Mesenchymal stem cell (in vitro differentiated cells and primary cell): ENCODE measurements around the gene EEF2.
A peak's percentile ranks its signal among the peaks of the same experiment; 100 is the strongest.
"Not testable (repeated sequence)": the region's sequence is repeated elsewhere in the genome, so short reads cannot be mapped to it uniquely, and the experiment has no call there.

Experiments used
- DNase-seq: peaks from one replicate; pipeline ENCODE4 v3.0.0-alpha.2; 2013
- H2AFZ ChIP-seq: one replicate; pipeline ENCODE4 v1.6.1; 2013; ENCODE audit warnings: low read depth, mild to moderate bottlenecking, control low read depth, inconsistent platforms, low read length, moderate library complexity
- H2AK5ac ChIP-seq: 2 replicates; pipeline ENCODE4 v1.6.1; 2013; ENCODE audit warnings: low read length, moderate library complexity, mild to moderate bottlenecking, inconsistent platforms; ENCODE audit not compliant: severe bottlenecking
- H2BK120ac ChIP-seq: one replicate; pipeline ENCODE4 v1.6.1; 2013; ENCODE audit warnings: low read depth, mild to moderate bottlenecking, inconsistent platforms, low read length, moderate library complexity
- H2BK12ac ChIP-seq, 2 experiments: one replicate each; pipeline ENCODE4 v1.6.1; 2013; ENCODE audit warnings: inconsistent platforms in 2 of 2, low read length in 2 of 2, mild to moderate bottlenecking in 2 of 2, moderate library complexity in 2 of 2, control low read depth in 1 of 2
- H2BK15ac ChIP-seq: one replicate; pipeline ENCODE4 v1.6.1; 2013; ENCODE audit warnings: mild to moderate bottlenecking, low read depth, inconsistent platforms; ENCODE audit not compliant: poor library complexity, severe bottlenecking
- H2BK5ac ChIP-seq: 2 replicates; pipeline ENCODE4 v1.6.1; 2013; ENCODE audit warnings: low read depth, mild to moderate bottlenecking, low read length, control low read depth, inconsistent platforms; ENCODE audit not compliant: poor library complexity, severe bottlenecking
- H3K14ac ChIP-seq, 2 experiments: one replicate each; pipeline ENCODE4 v1.6.1; 2013; ENCODE audit warnings: inconsistent platforms in 2 of 2, low read length in 2 of 2, control low read depth in 1 of 2, mild to moderate bottlenecking in 1 of 2, moderate library complexity in 1 of 2
- H3K18ac ChIP-seq, 2 experiments: one replicate each; pipeline ENCODE4 v1.6.1; 2013; ENCODE audit warnings: inconsistent platforms in 2 of 2, low read length in 2 of 2, control low read depth in 1 of 2, low read depth in 1 of 2, mild to moderate bottlenecking in 1 of 2
- H3K23ac ChIP-seq, 2 experiments: one replicate each; pipeline ENCODE4 v1.6.1; 2013; ENCODE audit warnings: inconsistent platforms in 2 of 2, low read length in 2 of 2, mild to moderate bottlenecking in 2 of 2, moderate library complexity in 2 of 2, control low read depth in 1 of 2
- H3K27ac ChIP-seq: 2 replicates; pipeline ENCODE4 v1.5.1; 2013; ENCODE audit warnings: mild to moderate bottlenecking, moderate library complexity, low read length, control low read depth, inconsistent platforms; ENCODE audit not compliant: poor library complexity, severe bottlenecking
- H3K27me3 ChIP-seq, 2 experiments: 2 replicates each; pipeline versions ENCODE4 v1.6.1 to v1.7.0; 2013; ENCODE audit warnings: low read length in 2 of 2, mild to moderate bottlenecking in 2 of 2, moderate library complexity in 2 of 2, control low read depth in 1 of 2, inconsistent platforms in 1 of 2; ENCODE audit not compliant: control insufficient read depth in 1 of 2, insufficient read depth in 1 of 2
- H3K36me3 ChIP-seq, 2 experiments: 2 replicates each; pipeline versions ENCODE4 v1.6.1 to v1.7.0; 2013; ENCODE audit warnings: low read length in 2 of 2, control low read depth in 1 of 2, inconsistent platforms in 1 of 2, low read depth in 1 of 2, mild to moderate bottlenecking in 1 of 2; ENCODE audit not compliant: insufficient read depth in 2 of 2, control insufficient read depth in 1 of 2
- H3K4ac ChIP-seq, 2 experiments: one replicate each; pipeline ENCODE4 v1.6.1; 2013; ENCODE audit warnings: inconsistent platforms in 2 of 2, low read length in 2 of 2, mild to moderate bottlenecking in 2 of 2, moderate library complexity in 2 of 2, control low read depth in 1 of 2, low read depth in 1 of 2
- H3K4me1 ChIP-seq: 2 replicates; pipeline ENCODE4 v1.6.1; 2013; ENCODE audit warnings: low read depth, low read length, control low read depth; ENCODE audit not compliant: control insufficient read depth, insufficient read depth
- H3K4me2 ChIP-seq: 2 replicates; pipeline ENCODE4 v1.6.1; 2013; ENCODE audit warnings: low read length, mild to moderate bottlenecking, inconsistent platforms; ENCODE audit not compliant: poor library complexity, severe bottlenecking
- H3K4me3 ChIP-seq, 2 experiments: 2 replicates each; pipeline versions ENCODE4 v1.5.1 to v1.7.0; 2013; ENCODE audit warnings: low read length in 2 of 2, mild to moderate bottlenecking in 2 of 2, control low read depth in 1 of 2, low read depth in 1 of 2; ENCODE audit not compliant: insufficient read depth in 1 of 2
- H3K79me1 ChIP-seq: replicated peaks from 2 replicates; pipeline ENCODE4 v1.6.1; 2013; ENCODE audit warnings: mild to moderate bottlenecking, control low read depth, low read length, inconsistent platforms; ENCODE audit not compliant: poor library complexity, severe bottlenecking
- H3K9ac ChIP-seq: 2 replicates; pipeline ENCODE4 v1.7.0; 2013; ENCODE audit warnings: mild to moderate bottlenecking, low read length, moderate library complexity
- H3K9me3 ChIP-seq: 2 replicates; pipeline ENCODE4 v1.7.0; 2013; ENCODE audit warnings: mild to moderate bottlenecking, low read length; ENCODE audit not compliant: control insufficient read depth
- H4K8ac ChIP-seq: one replicate; pipeline ENCODE4 v1.6.1; 2013; ENCODE audit warnings: inconsistent platforms, mild to moderate bottlenecking, low read length, moderate library complexity
- H4K91ac ChIP-seq: one replicate; pipeline ENCODE4 v1.6.1; 2013; ENCODE audit warnings: mild to moderate bottlenecking, low read length, inconsistent platforms
- WGBS: methylation state at CpG from one replicate; pipeline ENCODE4 v1.1.7; 2013; ENCODE audit warnings: mixed read lengths; 5-methylcytosine and 5-hydroxymethylcytosine counted together

Gene EEF2

DNA sequence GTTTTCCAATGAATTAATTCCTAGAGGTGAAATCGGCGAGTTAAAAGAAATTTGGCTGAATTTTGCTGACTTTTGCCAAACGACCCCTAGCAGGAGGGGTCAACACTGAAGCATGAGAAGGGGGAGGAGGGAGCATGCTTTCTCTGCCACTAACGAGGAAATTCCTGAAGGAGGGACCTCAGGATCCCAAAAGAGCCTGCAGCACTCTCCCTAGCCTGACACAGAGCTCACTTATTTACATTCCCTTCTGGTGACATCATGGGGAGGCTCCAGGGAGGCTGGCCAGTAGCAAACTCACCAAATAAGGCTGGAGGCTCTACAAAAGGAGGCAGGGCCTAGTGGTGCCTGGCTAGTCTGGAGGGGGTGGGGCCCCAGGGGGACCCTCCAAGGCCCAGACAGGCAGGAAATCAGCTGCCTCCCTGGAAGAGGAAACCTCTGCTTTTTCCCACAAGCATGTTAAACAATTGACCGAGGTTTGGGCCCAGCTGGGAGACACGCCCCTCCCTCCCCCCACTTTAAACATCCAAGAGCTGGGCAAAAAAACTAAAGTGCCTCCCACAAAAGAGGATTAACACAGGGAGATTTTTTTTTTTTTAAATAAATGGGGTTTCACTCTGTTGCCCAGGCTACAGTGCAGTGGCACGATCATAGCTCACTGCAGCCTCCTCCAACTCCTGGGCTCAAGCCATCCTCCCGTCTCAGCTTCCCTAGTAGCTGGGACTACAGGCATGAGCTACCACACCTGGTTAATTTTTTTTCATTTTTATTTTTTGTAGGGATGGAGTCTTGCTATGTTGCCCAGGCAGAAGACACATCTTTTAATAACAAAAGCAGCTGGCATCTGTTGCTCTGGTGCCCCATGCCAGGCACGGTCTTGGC, 16.5 kb downstream of the EEF2 start:
- peak overlapping the region; percentile 28 to 41 for H3K14ac ChIP-seq
- peak; percentile 100 for DNase-seq
- H3K4me1 ChIP-seq: peaks cover 27% of the 10 kb centered on the region
- peak overlapping the region; percentile 92 for H3K4me2 ChIP-seq
- H3K27me3 ChIP-seq: no peaks in the 10 kb centered on the region
- H2BK120ac ChIP-seq: peak overlapping the region; percentile 54
- H3K18ac ChIP-seq: peak overlapping the region; percentile 52 to 89
- peak overlapping the region in 1 of 2 experiments; percentile 86 for H2BK12ac ChIP-seq
- H3K27ac ChIP-seq: peak overlapping the region; percentile 100
- no peaks in the 10 kb centered on the region for H3K9me3 ChIP-seq
- peak overlapping the region; percentile 89 for H3K9ac ChIP-seq
- H2AK5ac ChIP-seq: peak overlapping the region; percentile 99
- peak overlapping the region; percentile 13 for H2BK15ac ChIP-seq
- H3K79me1 ChIP-seq: peaks cover 7% of the 10 kb centered on the region
- H2BK5ac ChIP-seq: peak overlapping the region; percentile 93
- H3K4ac ChIP-seq: peak overlapping the region; percentile 73 to 91
- H4K91ac ChIP-seq: peak overlapping the region; percentile 30
- H3K36me3 ChIP-seq: peaks cover 47 to 49% of the 10 kb centered on the region in 2 experiments
- WGBS: 7% methylated on average over 6 of the region's 9 CpGs
- no peak overlapping the region for H2AFZ ChIP-seq
- no peak overlapping the region for H3K23ac ChIP-seq
- H3K4me3 ChIP-seq: peak overlapping the region in 1 of 2 experiments; percentile 79
- no peak overlapping the region for H4K8ac ChIP-seq

DNA sequence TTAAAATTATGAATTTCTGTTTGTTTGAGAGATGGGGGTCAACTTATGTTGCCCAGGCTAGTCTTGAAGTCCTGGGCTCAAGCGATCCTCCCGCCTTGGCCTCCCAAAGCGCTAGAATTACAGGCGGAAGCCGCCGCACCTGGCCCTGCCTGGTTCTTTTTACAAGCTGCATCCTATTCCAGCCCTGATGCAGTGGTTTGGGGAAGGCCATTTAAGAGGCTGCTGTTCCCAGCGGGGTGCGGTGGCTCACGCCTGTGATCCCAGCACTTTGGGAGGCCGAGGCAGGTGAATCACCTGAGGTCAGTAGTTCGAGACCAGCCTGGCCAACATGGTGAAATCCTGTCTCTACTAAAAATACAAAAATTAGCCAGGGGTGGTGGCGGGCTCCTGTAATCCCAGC, 17.3 kb downstream of the EEF2 start:
- H4K91ac ChIP-seq, H4K8ac ChIP-seq, H3K4ac ChIP-seq, H3K23ac ChIP-seq, DNase-seq, H2AFZ ChIP-seq, H2BK5ac ChIP-seq, H2BK120ac ChIP-seq, H3K4me2 ChIP-seq, H3K18ac ChIP-seq, H3K14ac ChIP-seq, H3K9me3 ChIP-seq, H2BK12ac ChIP-seq, H2BK15ac ChIP-seq, H3K27me3 ChIP-seq: not testable (repeated sequence)
- peak overlapping the region; percentile 71 for H3K9ac ChIP-seq
- H3K79me1 ChIP-seq: peaks cover 13% of the 10 kb centered on the region
- H3K4me3 ChIP-seq: peak overlapping the region in 1 of 2 experiments; percentile 53
- H3K36me3 ChIP-seq: peaks cover 55 to 57% of the 10 kb centered on the region in 2 experiments
- 84% methylated on average over 11 of the region's 12 CpGs for WGBS
- peak overlapping the region; percentile 75 for H3K27ac ChIP-seq
- peak overlapping the region; percentile 31 for H2AK5ac ChIP-seq
- peaks cover 27% of the 10 kb centered on the region for H3K4me1 ChIP-seq

GRCh38 chr19:3966051-3967017, 18.9 kb downstream of the EEF2 start:
- WGBS: 93% methylated on average over 30 of the region's 30 CpGs
- peaks cover 27% of the 10 kb centered on the region for H3K4me1 ChIP-seq
- no peak overlapping the region for H3K4me3 ChIP-seq
- H2BK12ac ChIP-seq: no peak overlapping the region
- H3K4me2 ChIP-seq: no peak overlapping the region
- H2BK15ac ChIP-seq: no peak overlapping the region
- H4K91ac ChIP-seq: no peak overlapping the region
- H3K9ac ChIP-seq: no peak overlapping the region
- no peak overlapping the region for H3K14ac ChIP-seq
- no peak overlapping the region for H4K8ac ChIP-seq
- peaks cover 18% of the 10 kb centered on the region for H3K79me1 ChIP-seq
- H3K36me3 ChIP-seq: peaks cover 63 to 66% of the 10 kb centered on the region in 2 experiments
- H3K23ac ChIP-seq: no peak overlapping the region
- no peak overlapping the region for H2BK120ac ChIP-seq
- H3K27me3 ChIP-seq: no peaks in the 10 kb centered on the region
- no peaks in the 10 kb centered on the region for H3K9me3 ChIP-seq
- no peak overlapping the region for H3K4ac ChIP-seq
- H2AK5ac ChIP-seq: no peak overlapping the region
- no peak overlapping the region for H2BK5ac ChIP-seq
- no peak overlapping the region for H3K27ac ChIP-seq
- no peak for DNase-seq
- no peak overlapping the region for H2AFZ ChIP-seq
- no peak overlapping the region for H3K18ac ChIP-seq
